Epithelial cell of esophagus (primary cell): ENCODE data around the gene STN1.

ENCODE experiments used
- DNase-seq: peaks from one replicate; pipeline ENCODE4 v3.0.0; 2010; ENCODE audit warnings: low read depth
- H3K4me3 ChIP-seq: 2 replicates; pipeline ENCODE4 v1.5.1; 2011; ENCODE audit warnings: mild to moderate bottlenecking, low read length, control low read depth
- TF ChIP-seq, protein P1 (sequence below): IDR thresholded peaks from 2 replicates; pipeline ENCODE4 v1.5.1; 2011; ENCODE audit warnings: low read depth, mild to moderate bottlenecking, low read length, control low read depth, inconsistent platforms; ENCODE audit not compliant: insufficient read depth; ENCODE audit errors: missing control alignments

The STN1 gene

DNA sequence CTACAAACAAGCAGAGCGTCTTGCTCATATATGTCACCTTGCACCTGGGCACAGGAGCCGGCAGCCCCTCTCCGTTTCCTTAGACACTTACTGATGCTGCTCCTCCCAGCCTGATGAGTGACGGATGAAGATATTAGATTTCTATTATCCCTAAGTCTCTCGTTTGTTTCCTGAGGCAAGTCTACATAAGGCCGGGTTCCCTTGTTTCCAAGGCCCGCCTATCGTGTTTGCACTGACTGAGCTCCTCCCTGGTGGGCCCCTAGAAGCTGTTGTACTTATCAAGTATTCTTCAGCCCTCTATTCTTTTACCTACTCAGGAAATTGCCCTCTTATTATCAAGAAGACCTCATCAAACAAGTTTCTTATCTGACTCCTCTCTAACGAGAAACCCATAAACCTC lies 81.1 kb downstream of the STN1 start:
- TF ChIP-seq, protein P1, sequence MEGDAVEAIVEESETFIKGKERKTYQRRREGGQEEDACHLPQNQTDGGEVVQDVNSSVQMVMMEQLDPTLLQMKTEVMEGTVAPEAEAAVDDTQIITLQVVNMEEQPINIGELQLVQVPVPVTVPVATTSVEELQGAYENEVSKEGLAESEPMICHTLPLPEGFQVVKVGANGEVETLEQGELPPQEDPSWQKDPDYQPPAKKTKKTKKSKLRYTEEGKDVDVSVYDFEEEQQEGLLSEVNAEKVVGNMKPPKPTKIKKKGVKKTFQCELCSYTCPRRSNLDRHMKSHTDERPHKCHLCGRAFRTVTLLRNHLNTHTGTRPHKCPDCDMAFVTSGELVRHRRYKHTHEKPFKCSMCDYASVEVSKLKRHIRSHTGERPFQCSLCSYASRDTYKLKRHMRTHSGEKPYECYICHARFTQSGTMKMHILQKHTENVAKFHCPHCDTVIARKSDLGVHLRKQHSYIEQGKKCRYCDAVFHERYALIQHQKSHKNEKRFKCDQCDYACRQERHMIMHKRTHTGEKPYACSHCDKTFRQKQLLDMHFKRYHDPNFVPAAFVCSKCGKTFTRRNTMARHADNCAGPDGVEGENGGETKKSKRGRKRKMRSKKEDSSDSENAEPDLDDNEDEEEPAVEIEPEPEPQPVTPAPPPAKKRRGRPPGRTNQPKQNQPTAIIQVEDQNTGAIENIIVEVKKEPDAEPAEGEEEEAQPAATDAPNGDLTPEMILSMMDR: no peak
- no peak overlapping the region for H3K4me3 ChIP-seq
- no peak for DNase-seq

DNA sequence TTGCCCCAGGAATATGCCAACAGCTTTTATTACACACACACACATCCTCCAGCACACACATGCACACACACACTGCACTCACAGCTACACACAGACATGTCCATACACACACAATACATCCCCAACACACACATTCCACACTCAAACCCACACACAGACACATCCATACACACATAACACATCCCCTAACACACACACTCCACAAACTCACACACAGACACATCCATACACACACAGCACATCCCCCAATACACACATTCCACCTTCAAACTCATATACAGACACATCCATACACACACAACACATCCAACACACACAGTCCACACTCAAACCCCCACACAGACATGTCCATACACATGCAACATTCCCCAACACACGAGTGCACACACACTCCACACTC lies 81.7 kb downstream of the STN1 start:
- no peak for DNase-seq
- TF ChIP-seq, protein P1: no peak
- H3K4me3 ChIP-seq: no peak overlapping the region

DNA sequence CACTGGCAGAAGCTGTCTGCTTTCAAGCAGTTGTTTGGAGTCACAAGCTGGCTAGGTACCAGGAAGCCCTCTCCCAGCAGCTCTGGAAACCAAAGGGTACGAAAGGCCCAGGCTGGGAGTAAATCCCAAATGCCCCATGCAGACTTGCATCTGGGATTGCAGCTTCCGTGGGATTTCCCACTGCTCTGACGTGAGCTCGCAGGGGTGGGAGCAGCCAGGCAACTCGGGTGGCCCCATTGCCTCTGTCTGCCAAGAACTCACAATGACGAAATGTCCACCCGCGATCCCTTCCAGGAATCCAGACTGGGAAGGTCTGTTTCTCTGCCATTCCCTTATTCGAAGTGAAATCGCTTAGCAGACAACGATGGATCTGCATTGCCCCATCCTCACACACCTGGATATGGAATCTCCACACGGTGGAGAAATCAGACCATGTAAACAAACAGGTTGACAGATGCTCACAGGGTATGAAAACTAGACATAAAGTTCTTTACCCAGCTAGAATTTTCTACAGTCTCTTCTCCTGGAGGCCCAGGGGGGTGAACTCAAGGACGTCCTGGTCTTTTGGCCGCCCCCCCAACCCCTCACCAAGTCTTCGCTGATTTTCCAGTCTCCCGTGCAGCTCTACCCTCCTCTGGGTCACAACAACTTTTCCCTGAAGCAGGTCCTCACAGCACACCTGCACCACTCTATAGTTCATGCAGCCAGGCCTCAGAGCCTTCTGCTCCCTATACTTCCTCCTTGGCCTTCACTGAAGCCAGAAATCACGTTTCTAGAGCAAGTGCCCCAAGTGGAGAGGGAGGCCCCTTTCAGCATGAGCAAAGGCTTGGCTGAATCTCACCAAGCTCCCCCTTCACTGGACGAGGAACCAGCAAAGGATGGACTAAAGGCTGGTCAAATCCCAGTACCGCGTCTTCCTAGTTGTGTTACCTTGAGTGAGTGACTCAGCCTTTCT lies 82.6 kb downstream of the STN1 start:
- TF ChIP-seq, protein P1: no peak
- no peak for DNase-seq
- H3K4me3 ChIP-seq: no peak overlapping the region

DNA sequence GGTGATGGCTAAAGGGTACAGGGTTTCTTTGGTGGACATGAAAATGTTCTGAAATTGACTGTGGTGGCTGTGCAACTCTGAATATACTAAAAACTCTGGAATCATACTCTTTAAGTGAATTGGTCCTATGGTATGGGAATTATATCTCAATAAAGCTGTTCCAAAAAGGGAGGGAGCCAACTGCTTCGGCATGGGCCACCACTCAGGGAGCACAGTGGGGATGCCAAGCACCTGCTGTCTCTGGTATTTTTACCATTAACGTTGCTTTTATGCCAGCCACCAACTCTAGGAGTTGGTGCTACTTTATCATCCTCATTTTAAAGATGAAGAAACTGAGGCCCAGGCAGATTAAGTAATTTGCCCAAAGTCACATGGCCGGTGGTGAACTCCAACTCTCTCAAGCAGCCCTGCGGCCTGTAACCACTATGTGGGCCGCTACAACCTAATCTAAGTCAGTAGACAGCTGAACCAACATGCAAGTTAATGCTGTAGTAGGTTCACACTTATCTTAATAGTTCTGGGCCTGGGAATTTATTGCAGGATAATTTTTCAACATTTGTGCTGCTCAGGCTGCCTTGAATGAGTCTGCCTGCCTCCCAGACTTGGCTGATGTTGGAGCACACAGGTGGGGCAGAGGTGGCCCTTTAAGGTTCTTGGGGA lies 83.4 kb downstream of the STN1 start:
- H3K4me3 ChIP-seq: no peak overlapping the region
- TF ChIP-seq, protein P1: no peak
- DNase-seq: no peak

DNA sequence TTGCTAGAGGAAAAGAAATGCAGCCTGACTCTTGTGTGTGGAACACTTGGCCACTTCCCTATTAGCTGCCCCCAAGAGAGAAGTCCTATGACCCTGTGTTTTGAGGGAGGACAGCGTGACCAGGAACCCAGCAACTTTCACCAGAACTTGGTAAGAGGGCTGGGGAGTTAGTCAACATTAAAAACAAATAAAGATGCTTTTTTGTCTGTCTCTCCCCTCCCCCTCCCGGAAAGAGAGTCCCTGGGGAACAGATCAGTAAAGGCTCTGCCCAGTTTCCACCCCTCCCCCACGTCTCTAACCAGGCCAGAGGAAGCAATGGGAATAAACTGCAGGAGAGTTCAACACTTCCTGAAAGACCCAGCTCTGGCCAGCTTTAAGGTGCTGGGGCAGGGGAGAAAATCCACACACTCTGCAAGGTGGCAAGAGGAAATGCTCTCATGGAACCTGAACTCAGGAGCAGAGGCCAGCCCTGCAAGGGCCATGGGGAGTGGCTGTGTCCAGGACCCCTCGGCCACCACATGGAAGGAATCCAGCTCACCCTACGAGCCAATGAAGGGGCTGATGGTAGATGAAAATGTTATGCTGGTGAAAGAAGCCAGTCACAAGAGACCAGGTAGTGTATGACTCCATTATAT lies 84.1 kb downstream of the STN1 start:
- H3K4me3 ChIP-seq: no peak overlapping the region
- DNase-seq: no peak
- TF ChIP-seq, protein P1: no peak

DNA sequence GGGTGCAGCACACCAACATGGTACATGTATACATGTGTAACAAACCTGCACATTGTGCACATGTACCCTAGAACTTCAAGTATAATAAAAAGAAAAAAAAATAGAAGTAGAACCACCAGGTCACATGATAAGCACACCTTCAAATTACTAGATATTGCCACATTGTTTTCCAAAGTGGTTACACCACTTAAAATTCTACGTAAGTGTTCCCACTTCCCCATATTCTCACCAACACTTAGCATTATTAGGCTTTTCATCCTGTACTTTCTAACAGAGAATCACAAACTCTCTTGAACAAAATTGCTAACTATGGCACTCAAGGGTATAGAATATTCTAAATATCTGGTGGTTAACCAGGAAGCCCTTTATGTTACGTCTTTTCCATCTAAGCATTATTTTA lies 85.2 kb downstream of the STN1 start:
- no peak for DNase-seq
- H3K4me3 ChIP-seq: no peak overlapping the region
- TF ChIP-seq, protein P1: no peak
